SKM-1 treated with dmso at 0.1 percent for 144 hours (cell line): ENCODE measurements around the gene BTRC.

Experiments
- DNase-seq: peaks from one replicate; lab custom pipeline; 2025; ENCODE audit not compliant: unreplicated experiment; lab: John Stamatoyannopoulos, UW

Gene BTRC

DNA sequence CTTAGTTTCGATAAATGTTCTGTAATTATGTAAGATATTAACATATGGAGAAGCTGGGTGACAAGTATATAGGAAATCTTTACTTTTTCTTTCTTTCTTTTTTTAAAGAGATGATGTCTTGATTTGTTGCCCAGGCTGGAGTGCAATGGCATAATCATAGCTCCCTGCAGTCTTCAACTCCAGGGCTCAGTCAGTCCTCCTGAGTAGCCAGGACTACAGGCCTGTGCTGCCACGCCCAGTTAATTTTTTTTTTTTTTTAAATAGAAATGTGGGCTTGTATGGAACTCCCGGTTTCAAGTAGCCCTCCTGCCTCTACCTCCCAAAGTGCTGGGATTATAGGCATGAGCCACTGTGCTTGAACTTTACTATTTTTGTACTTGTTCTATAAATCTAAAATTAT is 122.4 kb downstream of the BTRC start:
- no peak for DNase-seq

DNA sequence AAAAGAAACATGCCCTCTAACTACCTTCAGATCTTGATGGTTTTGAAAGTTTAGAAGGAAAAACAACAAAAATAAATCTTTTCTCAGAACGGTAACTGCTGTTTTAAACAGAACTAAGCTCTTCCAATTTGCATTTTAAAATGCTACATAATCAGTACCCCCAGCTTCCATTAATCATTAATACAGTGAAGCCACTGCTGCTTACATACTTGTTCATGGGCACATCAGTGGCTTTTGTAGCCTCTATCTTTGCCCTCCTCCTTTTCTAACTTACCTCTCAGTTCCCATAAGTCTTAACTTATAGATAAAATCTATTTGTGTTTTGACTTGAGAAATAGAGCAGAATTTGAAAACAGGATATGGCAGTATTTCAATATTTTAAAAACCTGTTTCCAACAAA is 125.0 kb downstream of the BTRC start:
- DNase-seq = no peak

DNA sequence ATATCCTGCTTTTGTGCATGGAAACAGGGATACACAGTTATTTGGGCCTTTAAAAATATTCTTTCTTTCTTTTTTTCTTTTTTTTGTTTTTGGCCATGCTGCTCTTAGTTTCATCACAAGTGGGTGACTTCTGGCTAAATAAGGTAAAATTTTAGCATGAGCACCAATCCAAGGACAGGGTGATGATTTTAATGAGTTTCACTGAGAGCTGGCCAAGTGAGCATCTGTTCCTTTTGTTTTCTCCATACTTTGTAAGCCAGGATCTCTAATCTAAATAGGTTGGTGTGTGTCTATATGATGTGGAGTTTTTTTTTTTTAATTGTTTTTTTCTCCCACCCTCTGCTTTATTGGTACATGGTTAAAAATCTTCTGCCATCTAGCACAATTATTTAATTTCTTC is 127.3 kb downstream of the BTRC start:
- no peak for DNase-seq

DNA sequence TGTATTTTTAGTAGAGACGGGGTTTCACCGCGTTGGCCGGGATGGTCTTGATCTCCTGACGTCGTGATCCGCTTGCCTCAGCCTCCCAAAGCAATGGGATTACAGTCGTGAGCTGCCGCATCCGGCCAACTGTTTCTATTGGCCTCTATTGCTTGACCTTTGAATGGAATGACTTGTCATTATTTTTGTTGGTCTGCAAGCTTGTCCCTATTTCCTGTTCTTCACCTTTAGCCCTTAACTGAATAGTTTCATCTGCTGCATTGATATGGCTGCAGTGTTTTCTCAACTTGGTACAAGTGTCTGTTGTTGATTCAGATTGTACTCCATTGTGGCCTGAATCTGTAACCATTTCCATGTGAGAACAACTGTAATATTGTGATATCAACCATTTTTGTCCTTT is 128.6 kb downstream of the BTRC start:
- no peak for DNase-seq

DNA sequence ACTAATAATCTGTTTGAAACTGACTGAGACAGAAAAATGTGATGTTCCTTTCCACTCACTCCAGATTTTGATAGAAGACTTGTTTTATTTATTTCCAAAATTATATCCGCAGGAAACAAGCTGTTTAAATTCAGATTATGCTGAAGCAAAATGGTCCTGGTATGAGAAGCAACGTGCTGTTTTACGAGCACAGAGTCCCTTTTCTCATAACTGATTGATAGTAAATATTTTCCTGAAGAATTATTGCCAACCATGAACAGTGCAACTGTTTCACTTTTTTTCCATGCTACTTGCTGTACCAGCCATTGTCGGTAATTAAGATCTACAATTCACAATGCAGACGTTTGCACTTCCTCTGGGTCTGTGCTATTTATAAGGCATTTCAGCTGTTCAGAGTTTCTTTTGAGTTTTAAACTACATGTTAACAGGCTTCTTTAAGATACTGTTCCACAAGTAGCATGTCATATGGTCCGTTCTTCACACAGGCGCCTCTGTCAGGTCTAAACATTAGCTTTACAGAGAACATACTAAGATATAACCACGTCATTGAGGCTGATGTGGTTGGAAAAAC is 130.3 kb downstream of the BTRC start:
- DNase-seq = no peak

DNA sequence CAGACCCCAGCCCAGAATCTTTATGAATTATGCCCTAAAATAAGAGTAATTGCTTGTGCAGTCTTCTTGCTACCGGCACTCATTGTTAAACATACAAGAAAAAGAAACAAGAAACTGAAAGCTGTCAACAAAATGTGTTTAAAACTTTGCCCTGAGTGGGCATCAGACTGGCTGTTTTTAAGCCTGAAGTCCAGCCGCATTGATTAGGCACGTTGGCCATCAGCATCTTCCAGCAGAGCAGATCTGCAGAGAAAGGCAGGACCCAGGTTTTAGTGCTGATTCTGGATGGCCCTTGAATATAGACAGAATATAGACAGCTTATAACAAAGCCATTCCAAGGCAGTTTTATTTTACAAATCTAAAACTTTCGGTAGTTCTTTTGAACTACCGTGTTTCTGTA is 131.2 kb downstream of the BTRC start:
- no peak for DNase-seq

DNA sequence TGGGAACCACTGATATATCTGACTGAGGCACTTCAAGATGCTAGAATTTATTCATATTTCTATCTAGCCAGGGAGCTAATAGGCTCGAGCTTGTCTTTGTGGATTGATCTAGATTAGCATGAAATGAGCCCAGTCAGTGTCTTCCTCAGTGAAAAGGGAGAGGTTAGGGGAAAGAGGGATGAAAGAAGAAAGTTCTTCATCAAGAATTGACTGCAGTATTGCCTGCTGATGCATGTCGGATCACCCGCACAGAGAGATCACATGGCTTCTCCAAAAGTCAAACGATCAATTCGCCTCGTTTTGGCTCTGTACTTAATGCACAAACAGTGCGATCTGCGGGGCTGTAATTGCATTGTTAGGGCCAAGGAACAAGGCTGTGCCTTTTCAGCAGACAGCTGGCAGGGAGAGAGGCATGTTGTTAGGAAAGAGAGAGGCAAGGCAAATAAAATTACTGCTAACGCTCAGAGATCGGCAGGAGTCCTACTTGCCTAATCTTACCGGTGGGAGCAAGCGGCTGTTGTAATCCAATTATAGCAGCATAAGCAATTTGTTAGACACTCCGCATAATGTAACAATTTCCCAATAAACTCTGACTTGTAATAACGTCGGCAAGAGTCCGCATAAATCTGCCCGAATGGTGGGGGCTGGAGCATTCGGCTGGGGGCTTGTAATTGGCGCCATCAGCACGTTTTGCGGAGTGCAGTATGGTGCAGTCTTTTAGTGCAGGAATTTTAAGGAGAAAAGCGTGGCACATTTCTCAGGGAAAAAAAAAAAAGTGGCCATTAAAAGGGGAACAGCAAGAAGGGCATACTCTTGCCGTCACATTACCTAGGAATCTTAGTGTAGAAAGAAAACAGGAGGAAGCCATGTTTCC is 132.0 kb downstream of the BTRC start:
- DNase-seq = no peak

DNA sequence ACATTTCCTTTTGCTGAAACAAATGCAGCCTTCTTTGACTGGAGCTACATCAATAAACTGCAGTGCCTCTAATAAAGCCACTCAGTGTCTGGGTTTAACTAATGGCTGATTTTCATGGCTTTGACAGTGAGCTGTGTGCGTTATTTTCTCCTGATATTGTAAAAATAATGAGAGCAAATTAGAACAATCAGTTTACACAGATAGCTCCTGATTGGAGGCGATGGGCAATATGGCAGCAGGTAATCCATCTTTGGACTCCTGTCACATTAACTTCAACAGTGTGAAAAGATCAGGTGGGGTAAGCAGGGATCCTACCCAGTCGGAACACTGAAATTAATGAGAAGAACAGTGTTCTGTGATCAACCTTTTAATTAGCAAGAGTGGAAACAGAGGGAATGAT is 133.4 kb downstream of the BTRC start:
- no peak for DNase-seq

DNA sequence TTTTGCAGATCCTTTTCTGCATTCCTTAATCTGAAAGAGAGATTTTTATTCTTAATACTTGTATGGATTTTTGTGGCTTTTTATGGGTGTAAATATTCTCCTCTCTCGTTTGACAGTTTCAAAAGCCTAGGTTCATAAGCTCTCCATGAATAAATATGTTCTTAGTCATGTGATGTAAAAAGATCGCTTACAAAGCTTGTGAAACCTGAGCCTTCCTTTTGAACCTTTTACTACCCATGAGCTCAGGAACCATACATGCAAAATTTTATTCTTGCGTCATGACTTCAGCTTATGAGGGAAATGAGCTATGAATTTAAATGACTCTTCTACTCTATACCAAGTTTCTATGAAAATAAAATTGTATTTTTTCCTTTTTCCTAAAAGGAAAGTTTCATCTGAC is 135.4 kb downstream of the BTRC start:
- no peak for DNase-seq

DNA sequence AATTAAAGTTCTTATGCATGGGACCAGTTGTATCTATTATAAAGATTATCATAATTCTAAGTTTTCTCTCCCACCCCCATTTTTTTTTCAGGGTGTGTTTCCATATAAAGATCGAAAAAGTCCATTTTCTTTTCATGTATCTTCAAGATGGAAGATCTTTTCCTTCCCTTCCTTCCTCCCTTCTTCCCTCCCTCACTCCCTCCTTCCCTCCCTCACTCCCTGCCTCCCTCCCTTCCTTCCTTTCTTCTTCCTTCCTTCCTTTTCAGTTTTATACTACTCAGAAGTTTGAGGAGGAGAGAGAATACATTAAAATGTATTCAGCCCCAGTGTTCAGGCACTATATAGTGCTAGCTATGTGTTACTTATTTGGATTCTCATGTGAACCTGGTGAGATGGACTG is 136.1 kb downstream of the BTRC start:
- no peak for DNase-seq

DNA sequence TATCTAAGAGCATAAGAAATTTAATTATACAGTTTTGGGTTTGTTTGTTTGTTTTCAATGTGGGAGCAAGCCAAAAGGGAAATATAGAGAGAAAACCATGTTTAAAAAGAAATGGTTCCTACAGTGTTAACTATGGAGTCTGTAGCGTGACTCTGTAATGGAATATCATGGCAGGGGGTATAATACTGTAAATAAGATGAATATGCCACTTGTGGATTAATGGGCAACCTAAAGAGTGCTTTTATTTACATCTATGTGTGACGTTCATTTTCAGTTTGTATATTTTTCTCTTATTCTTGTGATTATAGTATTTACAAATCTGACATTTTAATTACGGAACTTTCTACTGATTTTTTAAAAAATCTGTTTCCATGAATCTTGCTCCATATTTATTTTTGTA is 138.2 kb downstream of the BTRC start:
- DNase-seq = no peak

DNA sequence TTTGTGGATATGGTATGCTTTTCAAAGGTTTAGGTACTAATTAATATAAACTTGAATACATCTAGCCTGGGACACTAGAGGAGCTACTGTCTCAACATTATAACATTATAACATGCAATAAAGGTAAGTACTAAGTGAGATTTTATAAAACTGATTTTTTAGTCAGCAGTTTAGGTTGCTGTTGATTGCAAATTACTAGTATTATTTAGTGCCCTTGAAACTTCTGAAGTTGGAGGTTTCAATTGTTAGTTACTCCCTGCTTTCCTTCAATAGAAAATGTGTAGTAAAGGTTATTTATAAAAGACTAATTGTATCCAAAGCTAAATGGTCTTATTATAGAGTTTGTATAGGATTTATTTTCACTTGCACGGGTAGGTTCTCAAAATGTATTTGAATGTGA is 138.8 kb downstream of the BTRC start:
- no peak for DNase-seq

DNA sequence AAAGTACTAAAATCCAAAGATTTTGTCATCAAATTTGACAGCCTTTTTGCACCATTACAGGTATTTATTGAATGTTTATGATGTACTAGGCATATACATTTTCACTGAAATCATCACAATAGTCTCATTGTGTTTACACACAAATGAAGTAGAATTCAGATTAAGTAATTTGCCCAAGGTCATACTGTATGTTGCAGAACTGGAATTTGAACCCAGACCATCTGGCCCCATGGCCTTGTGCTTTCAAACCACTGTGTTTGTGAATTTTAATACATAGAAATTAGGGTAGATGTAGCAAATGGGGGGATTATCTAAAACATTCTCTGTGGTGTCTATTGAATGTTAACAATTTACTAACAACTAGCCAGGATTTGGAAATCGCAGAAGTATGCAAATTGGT is 139.3 kb downstream of the BTRC start:
- DNase-seq = no peak

DNA sequence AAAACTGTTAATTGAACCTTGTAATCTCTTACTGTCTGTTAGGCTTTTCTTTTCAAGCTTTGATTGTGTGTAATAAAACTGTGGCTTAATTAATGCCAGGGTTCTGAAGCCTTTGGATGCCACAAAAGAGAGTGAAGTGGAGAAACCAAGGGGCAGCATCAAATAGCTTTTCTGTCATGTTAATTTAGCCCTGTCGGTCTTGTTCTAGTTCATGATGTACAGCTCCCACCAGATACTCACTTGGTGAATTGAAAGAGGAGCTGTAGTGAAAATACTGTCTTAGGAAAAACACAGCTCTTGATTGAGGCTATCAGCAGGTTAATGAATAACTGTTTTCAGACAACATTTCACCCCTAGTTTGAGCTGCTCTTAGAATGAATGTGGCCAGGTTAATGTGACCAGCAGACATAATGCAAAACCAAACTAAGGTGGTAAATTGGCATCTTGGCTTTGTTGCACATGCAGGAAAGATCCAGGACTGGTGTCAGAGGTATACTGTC is 139.9 kb downstream of the BTRC start:
- no peak for DNase-seq

DNA sequence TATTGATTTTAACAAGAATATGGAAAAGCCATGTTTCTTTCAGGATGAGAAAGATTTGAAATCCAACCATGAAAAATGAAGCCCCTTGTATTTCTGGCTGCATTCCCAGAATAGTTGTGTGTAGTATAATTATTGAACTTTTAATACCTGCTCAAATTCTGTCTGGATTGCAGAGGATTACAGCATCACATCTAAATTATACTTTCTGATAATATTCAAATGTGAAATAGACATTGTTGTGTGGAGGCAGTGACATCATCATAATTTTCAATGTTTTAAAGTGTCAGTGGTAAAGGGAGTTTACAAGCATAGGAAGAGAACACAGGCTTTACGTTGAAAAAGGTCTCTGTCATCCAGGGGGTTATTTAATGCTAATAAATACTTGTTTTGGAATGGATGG is 140.7 kb downstream of the BTRC start:
- DNase-seq = no peak

DNA sequence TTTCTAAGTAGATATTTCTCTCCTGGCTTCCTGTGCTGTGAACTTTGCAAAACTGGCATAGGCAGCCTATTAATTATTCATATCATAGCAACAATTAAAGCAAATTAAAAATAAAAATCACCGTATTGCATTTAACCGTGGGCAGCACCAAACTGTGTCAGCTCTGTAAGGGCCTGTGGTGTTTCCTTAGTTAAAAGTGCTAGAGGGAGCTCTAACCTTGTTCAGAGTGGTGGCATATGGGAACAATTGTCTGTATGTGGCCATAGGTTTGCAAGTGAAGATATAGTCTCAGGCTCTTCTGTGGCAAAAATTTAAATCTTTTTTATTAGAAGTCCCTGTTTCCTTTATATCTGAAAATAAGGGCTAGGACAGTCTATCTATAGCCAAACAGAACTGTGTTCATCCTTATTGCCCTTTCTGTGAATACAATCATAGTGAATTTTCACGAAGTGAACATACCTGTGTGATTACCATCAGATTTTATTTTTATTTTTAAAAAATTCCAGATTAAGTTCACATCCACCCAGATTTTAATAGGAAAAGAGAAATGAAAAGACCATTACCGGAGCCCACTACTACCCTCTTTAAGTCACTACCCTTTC is 141.5 kb downstream of the BTRC start:
- DNase-seq = no peak

DNA sequence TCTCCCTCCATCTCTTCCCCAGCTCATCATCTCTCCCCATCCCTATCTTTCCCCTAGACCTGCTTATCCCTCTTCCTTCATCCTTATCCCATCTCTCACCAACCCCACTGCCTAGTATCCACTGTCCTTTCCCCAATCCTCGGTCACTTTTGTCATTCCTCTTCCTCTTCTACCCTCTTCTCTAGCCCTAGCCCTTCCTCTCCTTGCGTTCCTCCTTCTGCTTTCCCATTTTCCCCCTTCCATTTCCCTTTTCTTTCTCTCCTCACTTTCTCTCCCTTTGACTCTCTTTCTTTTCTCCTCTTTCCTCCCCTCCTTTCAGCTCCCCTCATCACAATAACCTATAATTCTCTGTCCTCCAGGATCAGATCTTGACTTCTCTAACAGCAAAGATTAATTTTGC is 150.5 kb downstream of the BTRC start:
- DNase-seq = no peak

DNA sequence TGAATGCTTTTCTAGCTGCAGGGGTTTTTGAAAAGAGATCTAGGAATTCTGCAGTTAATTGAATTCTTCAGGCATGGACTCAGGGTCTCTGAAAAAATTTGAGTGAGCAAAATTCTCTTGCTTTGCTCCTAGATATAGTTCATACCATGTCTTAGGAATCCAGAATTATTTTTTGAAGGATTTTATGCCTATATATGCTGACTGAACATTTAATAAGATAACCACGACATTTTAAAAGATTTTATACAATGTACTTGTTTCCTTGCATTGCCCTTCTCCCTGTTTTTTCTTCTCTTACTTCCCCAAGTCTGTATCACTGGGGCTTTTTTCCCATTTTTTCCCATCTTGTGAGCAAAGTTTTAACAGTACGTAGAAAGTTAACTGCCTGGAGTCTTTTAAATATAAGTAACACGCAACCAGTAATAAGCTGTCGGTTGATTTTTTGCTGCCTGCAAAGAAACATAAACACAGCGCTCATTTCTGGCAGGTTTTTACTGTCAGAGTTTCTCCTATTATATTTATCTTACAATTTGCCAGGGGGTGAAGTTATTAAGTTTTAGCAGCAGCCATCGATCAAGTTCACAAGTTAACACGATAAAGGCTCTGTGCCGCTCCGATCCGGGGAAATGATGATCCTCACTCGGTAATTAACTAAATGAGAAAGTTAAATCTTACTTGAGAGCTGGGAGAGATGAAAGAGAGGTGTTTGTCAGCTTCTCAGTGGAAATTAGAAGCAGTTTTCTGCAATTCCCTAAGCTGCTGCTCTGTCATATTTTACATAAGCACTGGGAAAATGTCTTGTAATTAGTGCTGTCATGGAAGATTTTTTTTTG is 153.1 kb downstream of the BTRC start:
- no peak for DNase-seq

DNA sequence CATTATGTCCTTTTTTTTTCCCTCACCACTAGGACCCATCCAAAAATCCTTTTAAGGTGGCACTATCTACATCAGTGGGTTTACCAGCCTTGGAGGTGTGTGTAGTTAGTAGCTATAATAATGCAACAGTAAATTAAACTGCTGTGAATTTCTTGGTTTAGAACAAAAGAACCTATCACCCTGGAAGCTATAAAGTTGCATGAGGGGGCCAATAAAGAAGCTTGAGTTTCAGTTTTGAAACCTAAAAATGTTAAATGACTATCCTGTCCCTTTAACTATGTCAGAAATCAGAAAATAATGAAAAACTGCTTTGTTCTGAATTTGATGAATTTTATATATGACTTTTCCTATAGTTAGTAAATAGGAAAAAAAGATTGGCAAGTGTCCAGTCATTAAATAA is 153.9 kb downstream of the BTRC start:
- DNase-seq = no peak

DNA sequence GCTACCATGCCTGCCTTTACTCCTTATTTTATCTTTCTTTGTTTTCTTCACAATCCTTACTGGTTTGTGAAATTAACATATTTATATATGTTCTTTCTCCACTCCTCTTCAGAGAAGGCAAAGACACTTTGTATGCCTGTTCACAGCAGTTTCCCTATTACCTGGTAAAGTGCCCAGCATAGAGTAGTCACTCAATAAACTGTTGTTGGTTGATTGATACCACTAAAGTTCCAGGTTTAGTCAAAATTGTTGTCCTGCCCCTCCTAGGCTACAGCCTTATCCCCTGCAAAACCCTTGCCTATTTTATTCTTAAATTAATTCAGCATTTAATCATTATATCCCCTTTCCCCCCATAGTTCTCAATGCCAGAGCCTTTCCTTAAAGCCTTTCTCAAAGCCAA is 158.0 kb downstream of the BTRC start:
- DNase-seq = no peak

DNA sequence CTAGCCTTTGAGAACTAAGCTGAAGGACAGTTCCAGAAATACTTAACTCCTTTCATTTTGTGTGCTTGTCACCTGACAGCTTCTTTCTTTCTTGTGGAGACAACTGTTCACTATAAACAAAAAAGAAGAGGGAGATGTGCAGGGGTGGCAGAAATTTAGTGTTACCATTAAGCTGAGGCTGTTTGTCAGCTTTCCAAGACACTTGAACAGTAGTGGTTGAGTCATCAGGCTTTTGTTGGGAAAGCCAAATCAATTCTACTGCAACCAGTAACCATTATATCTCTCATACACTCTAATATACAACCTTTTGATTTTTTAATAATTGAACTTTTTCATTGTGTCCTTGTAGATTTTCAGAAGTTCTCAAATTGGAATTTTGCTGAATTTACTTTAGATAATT is 158.8 kb downstream of the BTRC start:
- no peak for DNase-seq
